Thymus (tissue), 11 donors: ENCODE data around the gene MYO7B. TPM values are rescaled to one million over a fixed set of nuclear protein-coding genes. Genes with fewer than 3 reads are reported as not detected.

ENCODE experiments used
- DNase-seq, 9 donors: peaks; one replicate each; pipeline ENCODE4 v3.0.0-alpha.2; 2013; ENCODE audit warnings: low spot score in 9 of 9, low read depth in 6 of 9, missing footprints in 1 of 9
- H3K27ac ChIP-seq, 2 donors: one replicate each; pipeline ENCODE4 v1.5.1; 2013; ENCODE audit warnings: control low read depth in 1 of 2, low read depth in 1 of 2, low read length in 1 of 2, mild to moderate bottlenecking in 1 of 2, moderate library complexity in 1 of 2
- H3K27me3 ChIP-seq, 2 donors: one replicate each; pipeline ENCODE4 v1.5.1; 2013; ENCODE audit warnings: low read length in 1 of 2; ENCODE audit not compliant: control insufficient read depth in 2 of 2, insufficient read depth in 1 of 2
- H3K36me3 ChIP-seq, 2 donors: one replicate each; pipeline ENCODE4 v1.5.1; 2013; ENCODE audit warnings: low read length in 1 of 2, mild to moderate bottlenecking in 1 of 2, moderate library complexity in 1 of 2; ENCODE audit not compliant: control insufficient read depth in 2 of 2, insufficient read depth in 2 of 2
- H3K4me1 ChIP-seq, 2 donors: one replicate each; pipeline ENCODE4 v1.5.1; 2013; ENCODE audit warnings: low read length in 2 of 2; ENCODE audit not compliant: control insufficient read depth in 2 of 2, insufficient read depth in 2 of 2
- H3K4me3 ChIP-seq, 2 donors: one replicate each; pipeline ENCODE4 v1.5.1; 2013; ENCODE audit warnings: low read length in 2 of 2, control low read depth in 1 of 2, mild to moderate bottlenecking in 1 of 2
- H3K9me3 ChIP-seq, 2 donors: one replicate each; pipeline ENCODE4 v1.5.1; 2013; ENCODE audit warnings: low read length in 1 of 2, mild to moderate bottlenecking in 1 of 2; ENCODE audit not compliant: control insufficient read depth in 2 of 2, insufficient read depth in 1 of 2
- WGBS: extraction: QIAGEN DNeasy Blood & Tissue Kit; methylation state at CpG from one replicate; pipeline ENCODE4 v1.1.7; 2013; 5-methylcytosine and 5-hydroxymethylcytosine counted together
- polyA plus RNA-seq: library from polyadenylated mRNA; stranded (reverse); fragments of 200-250 nt; gene quantifications from one replicate; pipeline ENCODE4 v1.2.3, GENCODE V29; 2013
- total RNA-seq: library from RNA; stranded (reverse); fragments of 120-200 nt; gene quantifications from one replicate; pipeline ENCODE4 v1.2.4, GENCODE V29; 2013
- donor health status: healthy.

The MYO7B gene
- total and polyA plus RNA-seq, 2 donors = 4.4 to 5.2 TPM

DNA sequence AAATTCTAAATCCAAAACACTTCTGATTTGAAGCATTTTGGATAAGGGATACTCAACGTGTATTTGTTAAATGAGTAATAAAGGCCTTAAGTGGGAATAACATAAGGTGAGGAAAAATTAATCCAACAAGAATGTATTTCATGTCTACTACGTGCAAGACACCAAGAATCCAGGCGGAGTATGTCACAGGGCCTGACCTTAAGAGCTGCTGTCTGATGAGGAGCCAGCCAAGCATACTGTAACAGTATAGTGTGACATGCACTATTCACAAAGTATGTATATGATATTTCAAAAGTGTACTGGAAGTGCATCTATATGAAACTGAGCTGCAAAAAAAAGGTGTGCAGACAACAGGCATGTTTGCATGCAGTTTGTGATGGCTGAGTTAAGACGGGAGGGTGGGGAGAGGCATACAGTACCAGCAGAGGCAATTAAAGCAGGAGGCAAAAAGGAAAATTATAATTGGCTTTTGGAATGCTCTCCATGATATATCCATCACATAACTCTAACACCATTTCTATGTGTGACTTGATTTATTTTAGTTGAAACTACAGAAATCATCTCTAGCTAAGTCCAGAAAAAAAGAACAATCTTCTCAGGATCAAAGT is 27.4 kb upstream of the MYO7B start:
- no peaks in the 10 kb centered on the region for H3K4me1 ChIP-seq
- WGBS = 97% methylated on average over 4 of the region's 4 CpGs
- peaks cover 17 to 32% of the 10 kb centered on the region in 2 donors for H3K36me3 ChIP-seq
- H3K9me3 ChIP-seq = no peaks in the 10 kb centered on the region
- H3K4me3 ChIP-seq = no peak overlapping the region
- no peaks in the 10 kb centered on the region for H3K27me3 ChIP-seq
- no peak for DNase-seq
- no peak overlapping the region for H3K27ac ChIP-seq

DNA sequence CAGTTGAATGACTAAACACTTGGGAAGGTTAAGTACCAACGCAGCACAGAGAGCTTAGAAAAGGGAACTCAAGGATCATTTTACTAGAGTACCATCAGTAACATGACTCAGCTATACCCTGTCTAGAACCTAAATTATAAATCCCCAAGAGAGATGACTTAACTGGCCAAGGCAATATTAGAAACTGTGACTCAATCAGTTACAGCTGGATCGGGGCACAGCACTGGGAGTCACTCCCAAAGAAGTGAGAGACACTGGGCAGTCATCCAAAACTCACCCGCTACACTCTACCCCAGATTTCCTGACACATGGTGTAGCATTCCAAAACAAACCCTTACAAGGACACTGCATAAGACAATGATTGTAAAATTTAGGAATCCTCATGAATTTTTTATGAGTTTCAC is 26.9 kb upstream of the MYO7B start:
- peaks cover 14 to 30% of the 10 kb centered on the region in 2 donors for H3K36me3 ChIP-seq
- no peak for DNase-seq
- H3K27ac ChIP-seq = no peak overlapping the region
- H3K27me3 ChIP-seq = no peaks in the 10 kb centered on the region
- no peak overlapping the region for H3K4me3 ChIP-seq
- H3K9me3 ChIP-seq = no peaks in the 10 kb centered on the region
- no peaks in the 10 kb centered on the region for H3K4me1 ChIP-seq
- WGBS = 76% methylated on average over 3 of the region's 3 CpGs

GRCh38 chr2:127510073-127510472 is 25.4 kb upstream of the MYO7B start:
- no peak overlapping the region for H3K4me3 ChIP-seq
- H3K36me3 ChIP-seq = peaks cover 19 to 30% of the 10 kb centered on the region in 2 donors
- H3K4me1 ChIP-seq = no peaks in the 10 kb centered on the region
- 96% methylated on average over 2 of the region's 2 CpGs for WGBS
- H3K27ac ChIP-seq = no peak overlapping the region
- H3K27me3 ChIP-seq = no peaks in the 10 kb centered on the region
- DNase-seq = no peak
- H3K9me3 ChIP-seq = no peaks in the 10 kb centered on the region

GRCh38 chr2:127511090-127511695 is 24.3 kb upstream of the MYO7B start:
- DNase-seq = no peak
- Histone ChIP-seq H3K27me3 (no peaks in the 10 kb centered on the region), H3K9me3 (no peaks in the 10 kb centered on the region), H3K36me3 (peaks cover 24 to 35% of the 10 kb centered on the region in 2 donors), H3K4me3 (no peak overlapping the region), H3K4me1 (no peaks in the 10 kb centered on the region), H3K27ac (no peak overlapping the region)
- WGBS = 98% methylated on average over 6 of the region's 6 CpGs

DNA sequence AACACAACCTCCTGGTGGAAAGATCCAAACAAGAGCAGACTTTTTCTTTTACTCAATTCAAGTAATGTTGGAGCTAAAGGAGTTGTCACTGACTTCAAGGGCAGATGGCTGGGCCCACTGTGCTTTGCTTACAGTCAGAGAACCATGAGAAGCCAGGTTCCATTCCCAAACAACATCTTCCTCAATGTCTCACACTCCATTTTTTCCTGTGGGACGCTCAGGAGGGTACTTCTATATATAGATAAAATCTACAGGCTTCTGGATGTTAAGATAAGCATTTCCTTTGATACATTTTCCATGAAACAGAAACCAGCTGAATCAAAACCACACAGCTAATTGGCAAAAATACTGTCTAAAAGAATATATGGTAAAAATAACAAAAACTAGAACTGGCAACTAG is 23.6 kb upstream of the MYO7B start:
- Histone ChIP-seq H3K4me1 (no peaks in the 10 kb centered on the region), H3K9me3 (no peaks in the 10 kb centered on the region)
- WGBS = 27% methylated on average over 1 of the region's 1 CpG

DNA sequence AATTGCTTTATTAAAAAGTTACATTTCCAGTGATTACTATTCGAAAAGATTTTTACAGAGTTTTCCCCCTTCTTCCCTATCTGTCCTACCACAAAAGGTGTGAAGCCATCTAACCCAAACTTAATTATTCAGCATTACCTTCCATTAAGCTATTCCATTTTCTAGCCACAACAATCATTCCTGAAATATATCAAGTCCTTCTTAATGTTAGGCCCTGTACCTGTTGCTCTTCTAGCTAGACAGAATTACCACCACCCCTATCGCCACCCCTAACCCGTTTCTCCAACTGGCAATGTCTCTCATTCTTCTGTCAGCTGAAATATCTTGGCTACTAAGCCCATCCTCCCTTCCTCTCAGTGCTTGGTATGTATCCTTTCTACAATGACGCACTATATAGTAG is 23.1 kb upstream of the MYO7B start:
- Histone ChIP-seq H3K36me3 (peaks cover 26 to 45% of the 10 kb centered on the region in 2 donors), H3K27me3 (no peaks in the 10 kb centered on the region), H3K4me3 (no peak overlapping the region), H3K27ac (no peak overlapping the region), H3K9me3 (no peaks in the 10 kb centered on the region), H3K4me1 (no peaks in the 10 kb centered on the region)
- DNase-seq = no peak
- WGBS = over 99% methylated on average over 4 of the region's 4 CpGs

More for the DNA sequence above, 23.6 kb upstream of the MYO7B start:
- Histone ChIP-seq H3K36me3 (peaks cover 26 to 41% of the 10 kb centered on the region in 2 donors), H3K27ac (no peak overlapping the region), H3K4me3 (no peak overlapping the region), H3K27me3 (no peaks in the 10 kb centered on the region)
- no peak for DNase-seq

DNA sequence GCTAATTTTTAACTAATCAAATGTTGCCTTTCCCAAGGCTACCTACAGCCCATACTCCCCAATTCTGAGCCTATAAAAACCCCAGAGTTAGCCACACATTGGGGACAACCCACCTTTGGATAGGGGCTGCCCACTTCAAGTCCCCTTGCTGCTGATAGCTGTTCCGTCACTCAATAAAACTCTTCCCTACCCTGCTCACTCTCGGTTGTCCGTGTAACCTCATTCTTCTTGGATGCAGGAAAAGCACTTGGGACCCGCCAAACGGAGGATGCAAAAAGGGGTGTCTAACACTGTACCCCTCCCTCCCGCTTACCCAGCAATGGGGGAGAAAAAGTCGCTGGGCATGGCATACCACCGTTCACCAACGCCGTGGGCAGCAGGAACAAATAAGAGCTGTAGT is 21.4 kb upstream of the MYO7B start:
- no peak for DNase-seq
- H3K27me3 ChIP-seq = no peaks in the 10 kb centered on the region
- H3K27ac ChIP-seq = no peak overlapping the region
- no peaks in the 10 kb centered on the region for H3K4me1 ChIP-seq
- H3K36me3 ChIP-seq = peaks cover 34 to 60% of the 10 kb centered on the region in 2 donors
- H3K9me3 ChIP-seq = no peaks in the 10 kb centered on the region
- 87% methylated on average over 10 of the region's 10 CpGs for WGBS
- no peak overlapping the region for H3K4me3 ChIP-seq

GRCh38 chr2:127514485-127514884 is 21.0 kb upstream of the MYO7B start:
- no peaks in the 10 kb centered on the region for H3K9me3 ChIP-seq
- 96% methylated on average over 13 of the region's 13 CpGs for WGBS
- H3K27ac ChIP-seq = no peak overlapping the region
- H3K27me3 ChIP-seq = no peaks in the 10 kb centered on the region
- H3K36me3 ChIP-seq = peaks cover 33 to 63% of the 10 kb centered on the region in 2 donors
- H3K4me1 ChIP-seq = no peaks in the 10 kb centered on the region
- H3K4me3 ChIP-seq = no peak overlapping the region
- DNase-seq = no peak

DNA sequence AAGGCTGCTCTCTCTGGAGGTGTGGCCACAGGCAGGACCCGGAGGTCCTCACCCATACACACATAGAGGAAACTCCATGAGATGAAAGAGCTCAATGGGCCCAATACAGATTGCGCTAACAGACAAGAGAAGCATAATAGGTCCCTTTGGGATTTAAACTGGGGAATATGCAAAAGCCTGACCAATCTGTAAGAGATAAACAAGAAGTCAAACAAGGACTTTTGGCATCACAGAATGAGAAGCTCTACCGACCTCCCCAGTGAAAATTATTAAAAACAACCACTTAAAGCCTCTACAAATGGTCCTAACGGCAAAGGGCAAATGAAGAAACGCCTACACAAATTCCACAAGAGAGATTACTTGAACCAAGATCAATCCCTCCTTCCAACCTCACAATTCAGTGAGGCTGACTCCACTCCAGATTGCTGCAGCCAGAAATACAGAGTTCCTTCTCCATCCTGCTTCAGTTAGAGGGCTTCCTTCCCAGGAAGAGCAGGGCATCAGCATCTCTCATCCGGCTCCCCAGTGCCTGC is 20.0 kb upstream of the MYO7B start:
- Histone ChIP-seq H3K4me3 (no peak overlapping the region), H3K27me3 (no peaks in the 10 kb centered on the region), H3K36me3 (peaks cover 40 to 68% of the 10 kb centered on the region in 2 donors), H3K4me1 (no peaks in the 10 kb centered on the region), H3K9me3 (no peaks in the 10 kb centered on the region), H3K27ac (no peak overlapping the region)
- DNase-seq = no peak
- WGBS = 95% methylated on average over 6 of the region's 6 CpGs
